Suprapubic skin (tissue), 4 donors: Measurements from ENCODE around the gene MED28. TPM values are rescaled to one million over a fixed set of nuclear protein-coding genes. Genes with fewer than 3 reads are reported as not detected.
A peak's percentile ranks its signal among the peaks of the same experiment; 100 is the strongest.

ENCODE experiments used
- DNase-seq, 2 donors: peaks; one replicate each; pipeline ENCODE4 v3.0.0-alpha.2; 2019; ENCODE audit warnings: low spot score in 2 of 2
- H3K27ac ChIP-seq: fragments of 200-600 bp; sonication (generic); one replicate; pipeline ENCODE4 v1.5.1; 2019
- H3K27me3 ChIP-seq: fragments of 200-600 bp; sonication (generic); one replicate; pipeline ENCODE4 v1.5.1; 2019
- H3K36me3 ChIP-seq: fragments of 200-600 bp; sonication (generic); one replicate; pipeline ENCODE4 v1.5.1; 2019
- H3K4me1 ChIP-seq: fragments of 200-600 bp; sonication (generic); one replicate; pipeline ENCODE4 v1.5.1; 2019
- H3K4me3 ChIP-seq: fragments of 200-600 bp; sonication (generic); one replicate; pipeline ENCODE4 v1.5.1; 2019; ENCODE audit warnings: mild to moderate bottlenecking
- H3K9me3 ChIP-seq: fragments of 200-600 bp; sonication (generic); one replicate; pipeline ENCODE4 v1.5.1; 2019
- EP300 ChIP-seq: sonication (generic); formaldehyde crosslinking; IDR thresholded peaks from one replicate; pipeline ENCODE4 v1.6.1; 2017; ENCODE audit warnings: antibody characterized with exemption
- POLR2A ChIP-seq, 2 donors: fragments of 450-650 bp; IDR thresholded peaks; one replicate each; pipeline ENCODE4 v1.6.1; 2017; ENCODE audit warnings: antibody characterized with exemption in 2 of 2, mild to moderate bottlenecking in 2 of 2, moderate library complexity in 2 of 2
- POLR2AphosphoS5 ChIP-seq, 3 donors: sonication (generic); formaldehyde crosslinking; IDR thresholded peaks; one replicate each; pipeline ENCODE4 v1.6.1; 2017; ENCODE audit warnings: antibody characterized with exemption in 3 of 3
- WGBS: methylation state at CpG from one replicate; pipeline ENCODE4 v1.1.5; 2018; 5-methylcytosine and 5-hydroxymethylcytosine counted together
- total RNA-seq, 4 donors: library from RNA; depleted of rRNA; stranded (reverse); fragments of >200 nt; gene quantifications; one replicate each; pipeline ENCODE4 v1.1.0, GENCODE V29; 2016
- TF ChIP-seq, protein P1 (sequence below), 2 donors: fragments of 200-600 bp in 1 of 2; fragments of 450-650 bp in 1 of 2; sonication (generic) in 1 of 2; IDR thresholded peaks; one replicate each; pipeline ENCODE4 v1.5.1; 2016 to 2019; ENCODE audit warnings: antibody characterized with exemption in 2 of 2, mild to moderate bottlenecking in 1 of 2, moderate library complexity in 1 of 2

MED28 gene
- total RNA-seq, 4 donors from 2014 or later: 12.4 to 22.2 (median 14.4) TPM

DNA sequence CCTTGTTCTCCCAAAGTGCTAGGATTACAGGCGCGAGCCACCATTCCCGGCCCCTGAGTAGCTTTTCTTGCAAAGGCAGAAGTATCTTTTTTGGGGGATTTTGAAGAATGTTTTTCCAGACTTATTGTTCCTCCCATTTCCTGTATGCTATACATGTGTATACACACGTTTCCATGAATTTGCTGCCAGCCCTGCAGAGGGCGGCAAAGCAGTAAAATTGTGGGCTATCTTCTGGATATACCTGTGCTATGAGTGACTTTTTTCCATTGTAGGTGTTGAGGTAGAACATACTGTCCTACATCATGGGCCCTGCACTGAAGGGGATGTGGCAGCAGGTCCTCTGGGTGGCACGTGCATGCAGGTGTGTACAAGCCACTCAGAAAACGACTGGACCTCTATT, 16.9 kb upstream of the MED28 start:
- no peak for DNase-seq
- Histone ChIP-seq H3K4me3 (no peak overlapping the region), H3K9me3 (no peaks in the 10 kb centered on the region), H3K27ac (no peak overlapping the region), H3K27me3 (no peaks in the 10 kb centered on the region), H3K36me3 (peaks cover 89% of the 10 kb centered on the region), H3K4me1 (no peaks in the 10 kb centered on the region)
- WGBS: 65% methylated on average over 7 of the region's 7 CpGs
- TF ChIP-seq, protein P1, sequence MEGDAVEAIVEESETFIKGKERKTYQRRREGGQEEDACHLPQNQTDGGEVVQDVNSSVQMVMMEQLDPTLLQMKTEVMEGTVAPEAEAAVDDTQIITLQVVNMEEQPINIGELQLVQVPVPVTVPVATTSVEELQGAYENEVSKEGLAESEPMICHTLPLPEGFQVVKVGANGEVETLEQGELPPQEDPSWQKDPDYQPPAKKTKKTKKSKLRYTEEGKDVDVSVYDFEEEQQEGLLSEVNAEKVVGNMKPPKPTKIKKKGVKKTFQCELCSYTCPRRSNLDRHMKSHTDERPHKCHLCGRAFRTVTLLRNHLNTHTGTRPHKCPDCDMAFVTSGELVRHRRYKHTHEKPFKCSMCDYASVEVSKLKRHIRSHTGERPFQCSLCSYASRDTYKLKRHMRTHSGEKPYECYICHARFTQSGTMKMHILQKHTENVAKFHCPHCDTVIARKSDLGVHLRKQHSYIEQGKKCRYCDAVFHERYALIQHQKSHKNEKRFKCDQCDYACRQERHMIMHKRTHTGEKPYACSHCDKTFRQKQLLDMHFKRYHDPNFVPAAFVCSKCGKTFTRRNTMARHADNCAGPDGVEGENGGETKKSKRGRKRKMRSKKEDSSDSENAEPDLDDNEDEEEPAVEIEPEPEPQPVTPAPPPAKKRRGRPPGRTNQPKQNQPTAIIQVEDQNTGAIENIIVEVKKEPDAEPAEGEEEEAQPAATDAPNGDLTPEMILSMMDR (IDR thresholded peaks at IDR 0.05): peak in 1 of 2 donors; percentile 12
- TF ChIP-seq POLR2A (IDR thresholded peaks at IDR 0.05): no peak
- no peak for TF ChIP-seq EP300
- no peak for TF ChIP-seq POLR2AphosphoS5 (IDR thresholded peaks at IDR 0.05)

DNA sequence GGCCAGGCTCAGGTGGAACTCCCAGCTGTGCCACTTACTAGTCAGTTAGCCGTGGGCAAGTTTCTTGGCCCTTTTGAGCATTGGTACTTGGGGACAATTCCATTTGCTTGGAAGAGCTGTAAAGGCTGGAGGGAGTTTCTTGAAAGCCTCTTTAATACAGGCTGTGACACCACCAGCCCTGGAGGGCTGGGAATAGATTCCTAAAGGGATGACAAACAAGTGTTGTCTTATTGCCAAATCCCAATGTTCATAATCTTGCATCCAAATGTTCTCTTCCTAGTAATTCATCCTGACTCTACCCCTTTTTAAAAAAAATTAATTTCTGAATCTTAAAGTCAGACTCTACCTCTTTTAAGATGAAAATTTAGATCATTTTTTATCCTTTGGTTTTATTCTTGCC, 14.6 kb upstream of the MED28 start:
- no peak overlapping the region for H3K27ac ChIP-seq
- WGBS: 76% methylated on average over 1 of the region's 1 CpG

DNA sequence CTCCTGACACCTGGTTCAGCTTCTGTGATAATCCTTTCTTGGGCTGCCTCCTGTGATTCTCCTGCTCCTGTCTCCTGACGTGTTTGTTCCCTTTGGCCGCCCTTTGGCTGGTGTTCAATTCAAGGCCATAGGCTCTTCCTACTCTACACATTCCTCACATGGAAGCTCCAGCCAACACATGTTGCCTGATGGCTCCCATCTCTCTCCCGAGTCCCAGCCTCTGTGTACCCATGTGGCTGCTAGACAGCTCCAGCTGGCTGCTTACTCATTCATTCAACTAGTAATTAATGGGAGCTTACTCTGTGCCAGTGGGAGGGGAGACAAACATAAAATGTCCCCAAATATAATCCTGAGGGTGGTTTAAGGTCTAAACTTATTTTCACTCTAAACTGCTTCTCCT, 9.2 kb upstream of the MED28 start:
- TF ChIP-seq EP300: no peak
- no peak for TF ChIP-seq POLR2AphosphoS5 (IDR thresholded peaks at IDR 0.05)
- no peak for TF ChIP-seq POLR2A (IDR thresholded peaks at IDR 0.05)
- TF ChIP-seq, protein P1 (IDR thresholded peaks at IDR 0.05): no peak
- Histone ChIP-seq H3K36me3 (peaks cover 71% of the 10 kb centered on the region), H3K27ac (no peak overlapping the region), H3K4me3 (no peak overlapping the region), H3K4me1 (no peaks in the 10 kb centered on the region), H3K9me3 (no peaks in the 10 kb centered on the region), H3K27me3 (no peaks in the 10 kb centered on the region)
- 73% methylated on average over 3 of the region's 3 CpGs for WGBS
- no peak for DNase-seq

More for the DNA sequence above, 14.6 kb upstream of the MED28 start:
- no peaks in the 10 kb centered on the region for H3K9me3 ChIP-seq
- peaks cover 87% of the 10 kb centered on the region for H3K36me3 ChIP-seq
- DNase-seq: no peak
- no peaks in the 10 kb centered on the region for H3K27me3 ChIP-seq
- no peak overlapping the region for H3K4me3 ChIP-seq
- no peaks in the 10 kb centered on the region for H3K4me1 ChIP-seq
- TF ChIP-seq, protein P1 (IDR thresholded peaks at IDR 0.05): no peak
- no peak for TF ChIP-seq POLR2A (IDR thresholded peaks at IDR 0.05)
- no peak for TF ChIP-seq POLR2AphosphoS5 (IDR thresholded peaks at IDR 0.05)
- no peak for TF ChIP-seq EP300

DNA sequence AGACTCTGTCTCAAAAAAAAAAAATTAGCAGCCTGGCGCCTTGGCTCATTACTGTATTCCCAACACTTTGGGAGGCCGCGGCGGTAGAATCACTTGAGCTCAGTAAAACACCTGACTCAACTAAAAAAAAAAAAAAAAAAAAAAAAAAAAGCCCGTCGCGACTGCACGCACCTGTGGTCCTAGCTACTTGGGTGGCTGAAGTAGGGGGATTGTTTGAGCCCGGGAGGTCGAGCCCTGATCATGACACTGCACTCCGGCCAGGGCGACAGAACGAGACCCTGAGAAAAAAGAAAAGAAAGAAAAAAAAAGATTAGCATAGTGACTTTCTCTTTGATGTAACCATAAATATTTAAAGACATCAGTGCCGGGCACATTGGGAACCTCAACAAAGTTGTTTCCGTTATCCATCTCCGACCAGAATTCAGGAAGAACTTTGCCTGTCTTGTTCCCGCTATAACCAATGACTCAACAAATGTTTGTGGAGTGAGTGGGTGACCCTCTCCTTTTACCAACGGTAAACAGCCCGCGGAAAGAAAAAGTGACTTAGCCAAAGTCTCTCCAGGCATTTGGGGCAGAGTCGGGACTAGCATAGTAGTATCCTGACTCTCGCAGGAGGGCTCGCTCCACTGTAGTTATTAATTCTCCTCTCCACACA, 553 bp upstream of the MED28 start:
- peak overlapping the region; percentile 61 for H3K4me3 ChIP-seq
- H3K36me3 ChIP-seq: no peaks in the 10 kb centered on the region
- no peaks in the 10 kb centered on the region for H3K9me3 ChIP-seq
- H3K27me3 ChIP-seq: no peaks in the 10 kb centered on the region
- 3% methylated on average over 23 of the region's 23 CpGs for WGBS
- peak overlapping the region; percentile 72 for H3K27ac ChIP-seq
- H3K4me1 ChIP-seq: peaks cover 34% of the 10 kb centered on the region
- TF ChIP-seq, protein P1 (IDR thresholded peaks at IDR 0.05): no peak
- TF ChIP-seq POLR2A (IDR thresholded peaks at IDR 0.05) (no peak), EP300 (no peak), POLR2AphosphoS5 (IDR thresholded peaks at IDR 0.05) (no peak)
- no peak for DNase-seq

DNA sequence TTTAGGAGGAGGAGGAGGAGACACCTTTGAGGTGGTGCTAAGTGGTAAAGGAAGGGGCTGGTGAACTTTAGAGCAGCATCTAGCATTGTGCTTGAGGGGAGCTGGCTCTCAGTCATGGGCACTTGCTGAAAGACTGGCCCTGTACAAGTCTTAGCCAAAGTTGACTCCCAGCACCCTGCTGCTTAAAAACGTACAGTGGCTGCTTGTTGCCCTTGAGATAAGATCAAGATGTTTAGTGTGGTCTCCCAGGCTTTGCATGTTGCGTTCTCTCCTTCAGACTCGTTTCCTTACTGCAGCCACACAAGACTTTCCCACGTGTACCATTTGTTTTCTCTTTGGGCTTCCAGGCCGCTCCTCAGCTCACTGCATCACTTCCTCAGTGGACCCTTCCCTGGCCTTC, 1.8 kb downstream of the MED28 start:
- TF ChIP-seq EP300 (no peak), POLR2A (IDR thresholded peaks at IDR 0.05) (no peak), POLR2AphosphoS5 (IDR thresholded peaks at IDR 0.05) (no peak)
- TF ChIP-seq, protein P1 (IDR thresholded peaks at IDR 0.05): no peak
- H3K27me3 ChIP-seq: no peaks in the 10 kb centered on the region
- H3K4me1 ChIP-seq: peaks cover 40% of the 10 kb centered on the region
- H3K36me3 ChIP-seq: peaks cover 22% of the 10 kb centered on the region
- H3K9me3 ChIP-seq: no peaks in the 10 kb centered on the region
- H3K27ac ChIP-seq: no peak overlapping the region
- H3K4me3 ChIP-seq: peak overlapping the region; percentile 61
- DNase-seq: no peak
- WGBS: 70% methylated on average over 5 of the region's 5 CpGs
